ENCODE measurements around the gene GLT8D1.

The GLT8D1 gene

DNA sequence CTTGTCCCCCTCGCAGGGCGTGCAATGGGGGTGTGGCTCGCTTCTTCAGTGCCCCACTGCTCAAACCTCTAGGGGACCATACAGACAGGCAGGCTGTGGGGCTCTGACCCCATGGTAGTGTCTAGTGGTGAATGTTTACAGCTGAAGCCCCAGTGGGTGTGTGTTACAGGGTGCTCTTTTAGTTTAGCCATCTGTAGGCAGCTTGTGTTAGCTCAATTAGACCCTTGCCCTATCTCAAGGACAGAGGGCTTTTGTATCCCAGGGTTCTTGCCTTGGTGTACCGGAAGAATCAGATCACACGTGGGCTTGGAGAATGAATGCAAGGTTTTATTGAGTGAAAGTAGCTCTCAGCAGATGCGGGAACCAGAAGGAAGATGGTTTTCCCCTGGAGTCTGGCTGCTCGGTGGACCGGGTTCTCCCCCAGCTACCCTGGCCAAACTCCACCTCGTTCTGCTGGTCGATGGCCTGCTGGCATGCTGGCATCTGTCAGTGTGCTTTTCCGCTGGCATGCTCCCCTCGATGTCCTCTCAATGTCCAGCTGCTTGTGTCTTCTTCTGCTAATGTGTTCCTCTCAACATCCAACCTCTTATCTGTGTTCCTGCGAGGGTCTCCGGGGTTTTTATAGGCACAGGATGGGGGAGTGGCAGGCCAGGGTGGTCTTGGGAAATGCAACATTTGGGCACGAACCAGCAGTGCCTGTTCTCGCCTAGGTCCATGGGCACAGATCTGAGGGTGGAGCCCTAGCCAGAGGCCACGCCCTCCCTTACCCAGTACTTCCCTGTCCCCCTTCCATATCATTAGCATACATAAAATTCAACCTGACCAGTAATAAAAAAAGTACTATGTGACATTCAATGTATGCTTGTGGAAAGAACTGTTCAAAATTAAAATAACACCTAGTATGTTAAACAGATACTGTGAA lies 7.0 kb upstream of the GLT8D1 start:
- DNase-seq: no peak

DNA sequence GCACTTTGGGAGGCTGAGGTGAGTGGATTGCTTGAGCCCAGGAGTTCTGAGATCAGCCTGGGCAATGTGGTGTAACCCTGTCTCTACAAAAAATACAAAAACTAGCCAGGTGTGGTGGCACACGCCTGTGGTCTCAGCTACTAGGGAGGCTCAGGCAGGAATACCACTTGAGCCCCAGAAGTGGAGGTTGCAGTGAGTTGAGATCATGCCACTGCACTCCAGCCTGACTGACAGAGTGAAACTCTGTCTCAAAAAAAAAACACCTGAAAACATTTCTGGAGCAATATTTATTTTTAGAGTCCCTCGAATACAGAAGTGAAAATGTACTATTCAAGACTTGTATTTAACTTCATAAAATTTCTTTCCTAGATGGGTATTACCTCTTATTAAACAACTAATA lies 4.9 kb upstream of the GLT8D1 start:
- DNase-seq: no peak

DNA sequence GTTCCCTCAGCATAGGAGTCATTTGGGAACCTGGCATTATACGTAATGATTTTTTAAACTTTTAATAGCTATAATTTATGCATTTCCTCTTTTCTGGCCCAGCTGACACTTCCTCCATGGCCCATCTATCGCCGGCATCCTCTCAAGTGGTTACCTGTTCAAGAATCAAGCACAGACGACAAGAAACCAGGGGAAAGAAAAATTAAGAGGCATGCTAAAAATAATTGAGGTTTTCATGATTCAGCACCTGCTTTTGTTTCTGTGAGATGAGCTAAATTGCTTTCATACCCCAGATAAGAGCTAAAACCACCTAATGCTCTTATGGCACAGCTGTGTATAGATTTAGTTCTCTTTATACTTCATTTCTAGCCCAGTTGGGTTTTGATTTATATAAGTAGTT lies 2.0 kb upstream of the GLT8D1 start:
- no peak for DNase-seq

DNA sequence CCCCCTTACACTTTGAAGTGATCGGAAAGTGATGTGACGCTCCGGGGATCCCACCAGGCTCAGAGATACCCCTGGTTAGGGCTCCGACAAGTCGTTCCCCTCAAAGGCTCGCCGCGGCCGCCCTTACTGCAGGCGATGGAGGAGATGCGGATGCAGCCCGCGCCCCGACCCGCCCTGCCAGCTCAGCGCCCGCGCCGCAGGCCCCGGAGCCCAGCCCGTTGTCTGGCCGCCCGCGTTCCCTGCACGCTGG lies 228 bp downstream of the GLT8D1 start:
- DNase-seq: no peak

DNA sequence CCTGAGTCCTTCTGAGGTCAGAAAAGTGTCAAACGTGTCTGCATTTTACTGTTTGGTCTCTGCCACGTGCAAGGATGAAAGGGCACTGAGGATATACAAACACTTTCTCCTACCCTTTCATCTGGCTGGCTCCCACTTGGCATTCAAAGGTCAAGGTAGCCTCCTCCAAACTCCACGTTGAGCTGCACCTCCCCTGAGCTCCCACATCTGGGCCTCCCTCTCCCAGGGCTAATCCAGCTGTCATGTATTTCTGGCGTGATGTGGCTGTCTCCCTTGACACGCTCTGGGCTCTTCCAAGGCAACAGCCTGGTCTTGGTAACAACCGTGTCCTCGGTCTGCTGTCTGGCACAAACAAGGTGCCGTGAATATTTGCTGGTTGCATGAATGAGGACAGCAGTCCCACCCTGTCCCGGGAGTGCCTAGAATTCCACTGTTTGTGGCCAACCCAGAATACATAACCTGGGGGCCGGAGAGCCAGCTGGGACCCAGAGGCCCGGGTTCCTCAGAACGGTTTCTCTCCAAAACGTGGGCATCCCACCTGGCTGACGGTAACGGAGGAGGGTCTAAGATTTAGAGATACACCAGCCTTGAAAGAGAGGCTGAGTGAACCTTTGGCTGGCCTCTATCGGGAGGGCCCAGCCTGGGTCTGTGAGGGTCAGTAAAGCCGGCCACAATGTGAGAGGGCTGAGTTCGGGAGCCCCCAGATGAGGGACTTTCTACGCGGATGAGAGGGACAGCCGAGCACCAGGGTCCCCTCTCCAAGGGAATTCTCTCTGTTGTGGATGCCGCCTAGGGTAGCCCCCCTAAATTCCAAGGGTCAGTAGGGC lies 767 bp downstream of the GLT8D1 start:
- DNase-seq: peak; percentile 40 to 44

DNA sequence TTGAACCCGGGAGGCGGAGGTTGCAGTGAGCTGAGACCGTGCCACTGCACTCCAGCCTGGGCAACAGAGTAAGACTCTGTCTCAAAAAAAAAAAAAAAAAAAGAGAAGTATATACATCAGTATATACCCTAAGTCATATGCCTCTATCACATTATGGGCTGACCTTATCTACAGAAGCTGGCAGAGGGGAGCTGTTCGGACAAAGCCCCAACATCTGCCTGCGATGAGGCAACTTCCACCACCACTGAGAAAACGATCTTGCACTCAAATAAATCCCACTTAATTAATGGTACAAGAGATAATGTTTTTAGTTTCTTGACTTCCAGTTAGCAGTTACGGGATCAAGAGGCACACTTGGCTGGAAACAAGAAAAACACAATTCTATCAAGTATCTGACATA lies 2.2 kb downstream of the GLT8D1 start:
- DNase-seq: no peak

DNA sequence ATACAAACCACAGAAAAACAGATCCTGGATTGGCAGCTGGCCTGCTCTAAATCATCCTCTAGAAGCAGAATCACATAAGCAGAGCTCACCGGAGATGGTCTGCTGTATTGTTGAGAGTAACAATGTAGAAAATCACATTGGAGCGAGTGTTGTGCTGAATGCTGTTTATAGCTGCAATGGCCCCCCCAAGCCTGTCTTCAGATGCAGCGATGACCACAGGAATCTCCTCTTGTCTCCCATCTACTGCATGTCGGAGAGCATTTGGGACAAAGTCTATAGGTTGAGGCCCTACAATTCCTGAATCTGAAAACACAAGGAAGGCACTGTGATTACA lies 8.0 kb downstream of the GLT8D1 start:
- DNase-seq: no peak

DNA sequence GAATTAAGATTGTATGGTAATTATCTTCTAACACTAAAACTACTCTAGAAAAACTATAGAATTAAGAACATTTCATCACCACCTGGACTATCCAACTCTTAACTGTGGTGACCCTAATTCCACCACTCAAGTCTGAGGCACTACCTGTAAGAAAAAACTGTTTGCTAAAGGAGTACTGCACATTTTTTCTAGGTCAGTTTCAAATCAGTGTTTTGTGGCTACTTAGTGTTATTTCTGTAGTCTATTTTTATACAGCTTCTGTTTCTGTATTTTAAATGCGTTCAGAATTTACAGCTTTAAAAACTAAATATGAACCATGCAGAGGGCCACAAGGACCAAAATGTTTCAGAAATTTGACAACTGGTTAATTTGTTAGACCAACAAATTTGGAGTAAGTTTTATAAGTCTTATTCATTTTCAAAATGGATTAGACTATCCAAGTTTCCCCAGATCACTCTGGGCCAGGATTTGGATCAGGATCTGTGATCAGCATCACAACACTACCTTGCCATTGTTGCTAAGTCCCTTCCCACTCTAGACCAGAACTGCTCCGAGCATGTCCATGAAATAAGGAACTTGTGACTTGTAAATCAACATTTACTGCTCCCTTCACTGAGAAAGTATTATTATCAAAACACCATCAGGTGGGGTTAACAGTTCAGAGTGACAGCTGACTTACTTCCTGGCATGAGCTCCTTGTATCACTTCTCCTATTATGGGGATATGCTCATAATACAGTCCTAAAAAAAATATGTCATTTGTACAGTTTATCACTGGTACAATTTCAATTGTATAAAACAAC lies 8.6 kb downstream of the GLT8D1 start:
- no peak for DNase-seq

DNA sequence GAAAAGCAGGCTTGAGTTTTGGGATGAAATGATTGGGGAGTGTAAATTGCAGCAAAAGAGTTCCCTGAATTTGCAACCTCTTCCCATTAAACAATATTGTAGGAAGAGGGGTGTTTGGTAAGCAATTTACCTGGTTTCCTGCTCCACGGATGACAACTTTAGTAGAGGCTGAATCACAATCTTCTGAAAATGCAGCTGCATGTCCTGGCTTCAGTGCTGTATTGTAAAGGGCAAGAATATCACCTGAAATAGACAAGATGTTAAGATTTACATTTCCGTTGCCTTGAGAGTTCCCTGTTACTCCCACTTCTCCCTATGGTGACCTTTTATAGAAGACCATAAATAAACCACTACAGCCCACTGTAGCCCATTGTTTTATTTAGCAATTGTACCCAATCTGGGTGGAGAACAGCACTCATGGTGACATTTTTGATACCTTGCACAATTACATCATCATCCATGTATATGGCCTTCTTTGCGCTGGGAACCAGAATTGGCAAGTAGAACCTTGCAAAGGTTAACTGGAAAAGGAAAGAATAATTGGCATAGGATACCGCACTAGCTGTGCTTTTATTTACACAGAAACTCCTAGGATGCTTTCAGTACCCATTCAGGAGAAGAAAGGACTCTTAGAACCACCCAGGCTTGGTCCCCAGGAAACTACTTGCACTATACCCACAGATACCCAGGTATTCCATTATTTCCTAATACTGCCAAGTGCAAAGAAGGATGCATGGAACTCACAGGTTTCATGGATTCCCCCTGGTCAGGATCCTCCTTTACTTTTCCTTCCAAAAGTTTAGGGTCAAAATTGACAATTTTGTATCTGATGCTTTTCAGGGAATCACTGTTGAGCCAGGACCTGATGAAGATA lies 9.6 kb downstream of the GLT8D1 start:
- DNase-seq: no peak

DNA sequence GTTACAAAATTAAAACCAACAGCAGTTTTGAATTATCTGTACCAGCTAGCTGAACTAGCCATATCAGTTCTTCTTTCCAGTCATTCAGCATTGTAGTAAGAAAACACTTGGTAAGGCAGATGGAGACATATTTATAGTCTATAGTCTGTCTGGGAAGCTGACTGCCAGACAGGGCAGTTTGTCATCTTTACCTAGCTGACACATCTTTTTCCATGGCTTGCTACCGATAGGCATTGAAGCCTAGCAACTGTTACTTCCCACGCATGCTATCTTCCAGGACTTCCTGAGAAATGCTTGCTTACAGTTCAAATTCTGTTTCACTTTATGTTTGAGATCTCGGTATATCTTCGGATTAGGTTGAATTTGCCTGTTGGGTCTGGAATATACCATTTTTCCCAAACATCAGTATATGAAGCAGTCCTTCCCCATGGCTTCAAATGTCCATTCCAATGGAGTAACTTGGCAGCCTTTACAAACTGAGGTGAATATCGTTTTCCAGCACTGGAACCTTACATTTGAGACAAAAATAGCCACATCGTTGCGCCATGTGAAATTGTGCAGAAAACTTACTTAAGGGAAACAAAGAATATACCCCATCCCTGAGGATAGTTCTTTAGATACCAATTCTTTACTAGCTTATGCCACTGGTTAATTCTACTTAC lies 10.9 kb downstream of the GLT8D1 start:
- DNase-seq: no peak

DNA sequence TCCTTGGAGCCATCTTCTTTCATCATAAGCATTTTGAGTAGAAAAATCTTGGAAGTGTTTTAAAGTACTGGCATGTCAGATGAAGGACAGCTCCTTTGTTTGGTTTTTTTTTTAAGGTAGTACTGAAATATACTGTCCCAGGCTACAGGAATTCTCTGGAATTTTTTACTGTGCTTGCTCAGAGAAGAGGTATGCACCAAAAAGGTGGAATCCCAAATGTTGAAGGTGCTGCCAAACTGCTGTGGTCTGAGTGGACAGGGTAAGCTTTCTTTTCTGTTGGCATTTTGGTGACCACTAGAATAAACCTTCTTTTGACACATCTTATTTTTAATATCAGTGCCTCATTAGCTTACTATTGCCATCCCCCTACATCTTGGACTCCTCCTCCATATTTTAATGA lies 12.5 kb downstream of the GLT8D1 start:
- DNase-seq: no peak

DNA sequence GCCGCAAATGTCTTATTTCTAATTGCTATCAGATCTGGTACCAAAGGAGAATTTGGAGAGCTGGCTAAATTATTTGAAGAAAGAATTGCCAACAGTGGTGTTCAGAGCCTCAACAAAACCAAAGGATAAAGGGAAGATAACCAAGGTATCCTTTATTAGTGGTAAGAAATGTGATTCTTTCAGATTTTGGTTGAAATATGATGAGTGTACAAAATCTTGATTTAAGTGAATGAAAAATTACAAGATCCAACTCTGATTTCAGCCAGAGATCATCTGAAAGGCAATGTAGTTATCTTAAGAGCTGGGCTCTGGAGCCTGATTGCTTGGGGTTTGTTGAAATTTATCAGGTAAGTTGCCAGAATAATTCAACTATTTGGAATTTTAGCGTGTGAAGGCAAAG lies 15.0 kb downstream of the GLT8D1 start:
- no peak for DNase-seq

DNA sequence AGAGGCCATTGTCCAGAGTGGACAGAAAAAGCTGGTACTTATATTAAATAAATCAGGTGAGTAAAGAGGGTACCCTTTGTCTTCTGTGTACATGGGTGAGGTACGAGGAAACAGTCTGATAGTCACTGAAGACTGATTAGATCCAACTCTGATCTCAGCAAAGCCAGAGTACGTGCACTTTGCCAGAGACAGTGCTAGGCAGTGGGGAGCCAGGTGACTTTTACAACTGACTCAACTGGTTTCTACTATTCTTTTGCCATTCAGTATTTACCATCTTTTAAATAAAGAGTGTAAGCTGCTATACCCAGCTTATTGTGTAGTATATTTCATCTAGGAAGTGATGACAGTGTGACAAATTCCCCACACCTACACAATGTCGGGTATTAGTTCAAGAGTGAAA lies 16.4 kb downstream of the GLT8D1 start:
- no peak for DNase-seq

DNA sequence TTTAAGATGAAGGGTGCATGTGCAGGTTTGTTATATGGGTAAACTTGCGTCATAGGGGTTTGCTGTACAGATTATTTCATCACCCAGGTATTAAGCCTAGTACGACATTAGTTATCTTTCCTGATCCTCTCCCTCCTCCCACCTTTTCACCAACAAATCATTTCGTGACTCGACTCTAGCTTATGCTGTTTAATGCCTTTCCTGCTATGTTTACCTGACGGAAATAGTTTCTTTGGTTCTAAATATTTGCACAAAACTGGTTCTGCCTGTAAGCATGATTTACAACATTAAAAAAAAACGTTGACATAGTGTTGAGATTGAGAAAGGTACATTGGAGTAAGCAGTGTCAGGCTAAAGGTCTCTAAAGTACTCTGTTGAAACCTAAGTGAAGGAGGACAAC lies 17.3 kb downstream of the GLT8D1 start:
- no peak for DNase-seq

DNA sequence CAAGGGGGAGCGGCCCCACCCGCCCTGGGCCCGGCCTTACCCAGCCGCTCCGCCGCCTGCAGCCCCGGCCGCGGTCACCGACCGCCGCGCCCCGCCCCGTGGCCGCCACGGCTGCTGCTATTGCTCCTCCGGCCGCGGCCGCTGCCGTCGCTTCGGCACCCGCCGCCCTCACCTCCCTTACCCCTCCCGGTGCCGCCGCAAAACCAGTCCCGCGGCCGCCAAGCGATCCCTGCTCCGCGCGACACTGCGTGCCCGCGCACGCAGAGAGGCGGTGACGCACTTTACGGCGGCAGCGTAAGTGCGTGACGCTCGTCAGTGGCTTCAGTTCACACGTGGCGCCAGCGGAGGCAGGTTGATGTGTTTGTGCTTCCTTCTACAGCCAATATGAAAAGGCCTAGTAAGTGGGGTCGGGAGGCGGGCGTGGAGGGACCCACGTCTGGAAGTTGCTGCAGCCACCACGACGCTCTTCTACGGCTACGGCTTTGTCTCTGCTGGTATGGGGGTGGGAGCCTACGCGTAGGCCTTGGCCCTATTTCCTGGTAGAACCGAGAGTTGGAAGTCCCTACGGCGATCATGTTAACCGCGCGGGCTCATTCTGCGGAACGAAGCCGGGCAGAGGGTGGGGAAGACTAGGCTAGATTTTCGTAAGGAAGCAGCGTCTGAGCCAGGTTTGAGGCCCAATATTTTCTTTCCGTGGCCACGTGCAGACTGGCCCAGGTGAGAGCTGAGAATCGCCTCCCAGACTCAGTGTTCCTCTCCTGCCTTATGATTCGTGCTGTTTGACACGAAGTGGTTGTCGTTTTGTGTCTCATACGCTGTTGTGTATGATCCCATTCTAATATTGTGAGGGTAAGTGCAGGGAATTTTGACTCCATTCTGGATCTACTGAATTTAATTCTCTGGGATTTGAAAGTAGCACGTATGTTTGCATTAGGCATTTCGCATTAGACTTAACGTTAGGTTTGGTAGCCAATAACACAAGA lies 19.6 kb downstream of the GLT8D1 start, which contains the start of the genes GNL3 and PBRM1:
Gene GNL3 (plus strand): TSS at position 324 of the 983 bp plus-strand sequence. CDS start 61 bp downstream, at position 385.
Gene PBRM1 (minus strand): TSS at position 205 of the 983 bp plus-strand sequence.
- DNase-seq: peak; percentile 94 to 96

DNA sequence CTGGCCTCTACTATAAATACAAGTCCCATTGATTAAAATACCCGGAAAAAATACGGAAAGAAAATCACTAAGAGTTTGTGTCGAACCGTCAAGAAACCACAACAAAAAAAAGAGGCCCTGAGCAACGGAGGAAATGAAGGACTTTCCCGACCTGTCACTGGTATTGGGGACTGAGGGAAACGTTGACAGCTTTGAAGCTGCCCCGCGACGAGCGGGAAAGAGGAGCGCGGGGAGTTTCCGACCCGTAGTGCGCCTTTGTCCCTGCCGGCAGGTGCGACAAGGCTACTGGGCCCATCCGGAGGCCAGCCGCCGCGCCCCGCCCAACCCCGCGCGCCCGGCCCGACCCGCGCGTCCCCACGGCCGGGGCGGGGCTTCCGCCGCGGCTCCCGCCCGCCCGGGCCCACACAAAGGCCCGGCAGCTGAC lies 20.3 kb downstream of the GLT8D1 start:
- DNase-seq: peak; percentile 86 to 91

DNA sequence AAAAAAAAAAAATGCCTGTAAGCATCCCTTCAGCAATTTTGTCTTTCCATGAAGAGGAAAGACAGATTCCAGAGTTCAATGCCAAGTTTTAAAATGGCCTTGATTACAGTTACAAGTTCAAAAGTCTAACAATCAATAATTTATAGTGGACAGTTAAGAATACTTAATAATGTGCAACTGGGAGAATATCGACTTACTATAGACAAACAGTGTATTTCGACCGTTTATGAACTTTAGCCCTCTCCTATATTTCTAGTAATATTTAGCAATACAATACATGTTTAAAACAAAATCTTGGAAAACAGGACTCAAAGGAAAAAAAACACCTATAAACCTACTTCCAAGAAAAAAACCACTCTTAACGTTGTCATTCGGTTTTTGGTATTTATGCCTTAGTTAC lies 21.4 kb downstream of the GLT8D1 start:
- no peak for DNase-seq

DNA sequence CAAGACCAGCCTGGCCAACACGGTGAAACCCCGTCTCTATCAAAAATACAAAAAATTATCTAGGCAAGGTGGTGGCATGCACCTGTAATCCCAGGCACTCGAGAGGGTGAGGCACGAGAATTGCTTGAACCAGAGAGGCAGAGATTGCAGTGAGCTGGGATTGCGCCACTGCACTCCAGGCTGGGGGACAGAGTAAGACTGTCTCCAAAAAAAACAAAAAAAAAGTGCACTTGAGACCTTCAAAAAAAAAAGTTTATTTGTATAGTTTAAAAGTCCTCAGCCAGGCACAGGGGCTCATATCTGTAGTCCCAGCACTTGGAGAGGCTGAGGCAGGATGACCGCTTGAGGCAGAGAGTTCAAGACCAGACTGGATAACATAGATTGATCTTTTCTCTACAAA lies 22.0 kb downstream of the GLT8D1 start:
- DNase-seq: no peak

DNA sequence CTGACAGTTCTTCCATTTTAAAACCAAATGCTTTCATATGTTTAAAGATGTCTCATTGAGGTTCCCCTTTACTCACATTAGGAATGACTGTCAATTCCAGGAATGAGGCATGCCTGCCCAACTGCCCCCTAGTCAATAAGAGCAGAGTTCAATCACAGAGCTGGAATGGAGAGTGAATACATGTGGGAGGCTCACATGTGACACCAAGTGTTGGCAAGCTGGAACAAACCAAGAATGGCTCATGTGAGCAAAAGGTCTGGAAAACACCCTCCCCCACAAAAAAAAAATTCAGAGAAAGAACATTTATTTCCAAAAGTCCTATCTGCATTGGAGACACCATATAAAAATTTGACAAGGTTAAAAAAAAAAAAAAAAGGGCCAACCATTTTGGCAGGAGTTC lies 23.6 kb downstream of the GLT8D1 start:
- DNase-seq: peak; percentile 58 to 59

DNA sequence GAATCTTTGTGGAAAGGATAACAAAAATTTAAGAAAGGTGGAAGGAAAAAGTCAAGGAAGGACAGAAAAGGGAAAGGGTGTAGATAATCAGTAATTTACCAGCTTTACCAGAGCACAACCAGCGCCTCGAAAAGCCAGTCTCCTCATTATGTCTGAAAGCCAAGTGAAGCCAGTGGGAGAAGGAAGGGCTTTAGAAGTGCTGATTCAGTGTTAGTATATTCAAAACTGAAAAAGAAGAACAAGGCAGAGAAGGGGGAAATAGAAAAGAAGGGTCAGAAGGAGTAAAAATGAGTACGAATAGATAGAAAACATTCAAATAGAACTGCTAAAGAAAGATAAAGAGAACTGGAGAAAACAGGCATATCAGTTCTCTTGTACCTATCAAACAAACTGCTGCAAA lies 24.0 kb downstream of the GLT8D1 start:
- DNase-seq: no peak

DNA sequence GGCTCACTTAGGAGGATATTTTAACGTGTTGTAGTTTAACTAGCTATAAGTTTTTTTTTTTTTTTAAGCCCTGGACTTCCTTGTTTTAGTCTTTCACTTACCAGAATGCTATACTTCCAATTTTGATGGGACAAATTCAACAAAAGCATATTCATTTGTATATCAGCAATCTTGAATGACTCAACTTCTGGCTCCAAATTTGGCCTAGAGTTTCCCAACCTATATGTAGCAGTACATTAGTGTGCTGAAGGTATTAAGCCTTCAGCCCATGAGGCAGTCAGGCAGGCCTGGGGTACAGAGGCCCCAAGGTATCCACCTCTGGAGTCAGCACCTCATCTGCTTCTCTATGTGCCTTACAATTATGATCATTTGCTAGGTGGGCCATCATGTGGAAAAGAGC lies 25.8 kb downstream of the GLT8D1 start:
- DNase-seq: no peak

Measured in activated T-cell treated with anti-CD3 and anti-CD28 coated beads, Interleukin-2, amount 50 U/mL, for 48 hours (primary cell).